ENCODE data around the gene CUX1.

The CUX1 gene

GRCh38 chr7:101906291-101907240 is 89.1 kb downstream of the CUX1 start:
- no peak overlapping the region for H3K4me3 ChIP-seq (ENCODE audit: low read depth, low read length)
- TF ChIP-seq CTCF (IDR thresholded peaks at IDR 0.05; ENCODE audit: low read depth, low read length, missing control alignments), result no peak
- no peak for DNase-seq (ENCODE audit: low read depth)

GRCh38 chr7:101910991-101911799 is 93.8 kb downstream of the CUX1 start:
- no peak for DNase-seq (ENCODE audit: low read depth)
- no peak for TF ChIP-seq CTCF (IDR thresholded peaks at IDR 0.05; ENCODE audit: low read depth, low read length, missing control alignments)
- no peak overlapping the region for H3K4me3 ChIP-seq (ENCODE audit: low read depth, low read length)

- H3K4me3 ChIP-seq (ENCODE audit: low read depth, low read length), result no peak overlapping the region
- TF ChIP-seq CTCF (IDR thresholded peaks at IDR 0.05; ENCODE audit: low read depth, low read length, missing control alignments), result no peak
- no peak for DNase-seq (ENCODE audit: low read depth)
These were observed 94.6 kb downstream of the CUX1 start for GRCh38 chr7:101911800-101912715.

- DNase-seq (ENCODE audit: low read depth), result no peak
- TF ChIP-seq CTCF (IDR thresholded peaks at IDR 0.05; ENCODE audit: low read depth, low read length, missing control alignments), result no peak
- no peak overlapping the region for H3K4me3 ChIP-seq (ENCODE audit: low read depth, low read length)
These were observed 95.3 kb downstream of the CUX1 start for GRCh38 chr7:101912716-101913110.

GRCh38 chr7:101913247-101913721 is 95.9 kb downstream of the CUX1 start:
- no peak for TF ChIP-seq CTCF (IDR thresholded peaks at IDR 0.05; ENCODE audit: low read depth, low read length, missing control alignments)
- no peak for DNase-seq (ENCODE audit: low read depth)
- no peak overlapping the region for H3K4me3 ChIP-seq (ENCODE audit: low read depth, low read length)

GRCh38 chr7:101913851-101914250 is 96.4 kb downstream of the CUX1 start:
- DNase-seq (ENCODE audit: low read depth), result no peak
- H3K4me3 ChIP-seq (ENCODE audit: low read depth, low read length), result no peak overlapping the region
- TF ChIP-seq CTCF (IDR thresholded peaks at IDR 0.05; ENCODE audit: low read depth, low read length, missing control alignments), result no peak

Measured in GM12864 (cell line).